ENCODE results near the gene AKT1. TPM values are rescaled to one million over a fixed set of nuclear protein-coding genes. Genes with fewer than 3 reads are reported as not detected.

Gene AKT1
- total RNA-seq, 1 experiment from 2014 or later: 123 TPM

- Histone ChIP-seq H3K27me3 (replicated peaks; ENCODE audit: insufficient read depth, low read depth, low read length, poor library complexity) (no peaks in the 10 kb centered on the region), H3K9me3 (ENCODE audit: low read depth, low read length, poor library complexity, severe bottlenecking) (no peaks in the 10 kb centered on the region), H3K27ac (ENCODE audit: low read depth, low read length, poor library complexity, severe bottlenecking) (no peak overlapping the region), H3K4me1 (ENCODE audit: insufficient read depth, low read length, poor library complexity, severe bottlenecking) (peaks cover under 1% of the 10 kb centered on the region), H3K4me3 (ENCODE audit: low read depth, low read length, poor library complexity, severe bottlenecking) (no peak overlapping the region), H3K36me3 (ENCODE audit: insufficient read depth, low read length, poor library complexity, severe bottlenecking) (no peaks in the 10 kb centered on the region)
- ChIA-PET POLR2A (ENCODE audit: low non-redundant PET) (no interaction called here), CTCF (no interaction called here)
- intact Hi-C loops (cut with micrococcal nuclease; ENCODE audit: unreplicated experiment): no loop called here
- DNase-seq (ENCODE audit: low spot score): no peak
- TF ChIP-seq CTCF (conservative IDR thresholded peaks at IDR 0.05; ENCODE audit: low read depth, low read length) (no peak), EZH2 (IDR thresholded peaks at IDR 0.05; ENCODE audit: borderline replicate concordance, low read depth, low read length, poor library complexity, severe bottlenecking) (no peak)
- no TSS peak for BruUV-seq (replicated peaks)
Measured at GRCh38 chr14:104746934-104747481, 48.5 kb downstream of the AKT1 start.

GRCh38 chr14:104746071-104746545 is 49.4 kb downstream of the AKT1 start:
- CTCF ChIA-PET: no interaction called here
- TF ChIP-seq EZH2 (IDR thresholded peaks at IDR 0.05; ENCODE audit: borderline replicate concordance, low read depth, low read length, poor library complexity, severe bottlenecking): no peak
- no peak for TF ChIP-seq CTCF (conservative IDR thresholded peaks at IDR 0.05; ENCODE audit: low read depth, low read length)
- no peak overlapping the region for H3K4me3 ChIP-seq (ENCODE audit: low read depth, low read length, poor library complexity, severe bottlenecking)
- no TSS peak for BruUV-seq (replicated peaks)
- no peaks in the 10 kb centered on the region for H3K9me3 ChIP-seq (ENCODE audit: low read depth, low read length, poor library complexity, severe bottlenecking)
- no peaks in the 10 kb centered on the region for H3K4me1 ChIP-seq (ENCODE audit: insufficient read depth, low read length, poor library complexity, severe bottlenecking)
- intact Hi-C loops (cut with micrococcal nuclease; ENCODE audit: unreplicated experiment): no loop called here
- no peak overlapping the region for H3K27ac ChIP-seq (ENCODE audit: low read depth, low read length, poor library complexity, severe bottlenecking)
- POLR2A ChIA-PET (ENCODE audit: low non-redundant PET): no interaction called here
- no peaks in the 10 kb centered on the region for H3K27me3 ChIP-seq (replicated peaks; ENCODE audit: insufficient read depth, low read depth, low read length, poor library complexity)
- H3K36me3 ChIP-seq (ENCODE audit: insufficient read depth, low read length, poor library complexity, severe bottlenecking): no peaks in the 10 kb centered on the region
- no peak for DNase-seq (ENCODE audit: low spot score)

GRCh38 chr14:104745431-104745830 is 50.1 kb downstream of the AKT1 start:
- TF ChIP-seq CTCF (conservative IDR thresholded peaks at IDR 0.05; ENCODE audit: low read depth, low read length): no peak
- TF ChIP-seq EZH2 (IDR thresholded peaks at IDR 0.05; ENCODE audit: borderline replicate concordance, low read depth, low read length, poor library complexity, severe bottlenecking): no peak
- H3K4me1 ChIP-seq (ENCODE audit: insufficient read depth, low read length, poor library complexity, severe bottlenecking): no peaks in the 10 kb centered on the region
- ChIA-PET CTCF (no interaction called here), POLR2A (ENCODE audit: low non-redundant PET) (no interaction called here)
- no peaks in the 10 kb centered on the region for H3K27me3 ChIP-seq (replicated peaks; ENCODE audit: insufficient read depth, low read depth, low read length, poor library complexity)
- BruUV-seq (replicated peaks): no TSS peak
- no peak overlapping the region for H3K4me3 ChIP-seq (ENCODE audit: low read depth, low read length, poor library complexity, severe bottlenecking)
- H3K27ac ChIP-seq (ENCODE audit: low read depth, low read length, poor library complexity, severe bottlenecking): no peak overlapping the region
- intact Hi-C loops (cut with micrococcal nuclease; ENCODE audit: unreplicated experiment): no loop called here
- DNase-seq (ENCODE audit: low spot score): no peak
- H3K36me3 ChIP-seq (ENCODE audit: insufficient read depth, low read length, poor library complexity, severe bottlenecking): no peaks in the 10 kb centered on the region
- no peaks in the 10 kb centered on the region for H3K9me3 ChIP-seq (ENCODE audit: low read depth, low read length, poor library complexity, severe bottlenecking)
